ENCODE measurements around the gene PDE3A. TPM values are rescaled to one million over a fixed set of nuclear protein-coding genes. Genes with fewer than 3 reads are reported as not detected.
"Not testable (repeated sequence)": the region's sequence is repeated elsewhere in the genome, so short reads cannot be mapped to it uniquely, and the experiment has no call there.

Gene PDE3A
- total RNA-seq (2014; rRNA removed; shearing (Covaris generic)) (not detected in 2 replicates), total RNA-seq (2022) (not detected in 2 replicates), Bru-seq, nascent RNA (percentile 4 among the genes with signal in this experiment), BruChase-seq, experiment 1, labeled RNA remaining after a 6-hour chase (percentile 9 among the genes with signal in this experiment), BruChase-seq, experiment 2, labeled RNA remaining after a 2-hour chase (percentile 14 among the genes with signal in this experiment)
- long read RNA-seq: 0 reads

DNA sequence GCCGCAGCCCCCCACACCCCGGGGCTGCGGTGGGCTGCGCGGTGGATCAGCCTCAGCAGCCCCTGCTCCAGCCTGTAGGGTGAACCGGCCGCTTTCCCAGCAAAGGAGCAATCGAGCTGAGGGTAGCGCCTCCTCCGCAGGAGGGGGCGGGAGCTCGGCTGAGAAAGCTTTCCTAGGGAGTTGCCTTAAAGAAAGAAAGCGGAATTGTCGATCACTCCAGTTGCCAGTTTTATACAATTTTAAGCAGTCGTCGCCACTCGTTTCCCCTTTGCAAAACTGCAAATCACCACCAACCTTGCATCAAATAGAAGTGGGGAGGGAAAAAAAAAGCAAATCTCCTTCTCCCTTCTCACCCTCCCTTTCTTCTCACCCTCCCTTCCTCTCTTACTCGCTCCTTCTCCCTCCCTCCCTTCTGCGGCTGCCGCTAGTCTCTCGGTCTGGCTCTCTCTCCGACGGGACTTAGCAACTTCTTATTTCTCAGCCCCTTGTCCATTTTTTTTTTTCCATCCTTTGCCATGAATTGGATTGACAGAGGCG, at the start of gene PDE3A:
Gene PDE3A (plus strand): TSS at position 424 of the 537 bp plus-strand sequence. CDS start 748 bp downstream, outside the sequence.
- Histone ChIP-seq H4K20me1 (ENCODE audit: insufficient read depth, low read length) (no peaks in the 10 kb centered on the region), H3K27ac (ENCODE audit: low read depth, low read length, poor library complexity, severe bottlenecking) (no peak within 1 kb of the TSS), H3K79me2 (ENCODE audit: insufficient read depth, low read depth, low read length) (no peaks in the 10 kb centered on the region), H3K4me2 (ENCODE audit: low read length) (no peak within 1 kb of the TSS), H2AFZ (ENCODE audit: low read length) (no peak within 1 kb of the TSS), H3K9me2 (ENCODE audit: insufficient read depth, low read length) (no peaks in the 10 kb centered on the region), H3K4me1 (ENCODE audit: insufficient read depth, low read length, poor library complexity, severe bottlenecking) (no peaks in the 10 kb centered on the region), H3K36me3 (ENCODE audit: insufficient read depth, low read length) (no peaks in the 10 kb centered on the region), H3K9me3 (ENCODE audit: low read length) (no peaks in the 10 kb centered on the region), H3K4me3 (ENCODE audit: low read depth, low read length, poor library complexity, severe bottlenecking) (no peak within 1 kb of the TSS)
- BruUV-seq (replicated peaks): no TSS peak
- TF ChIP-seq EZH2phosphoT487 (IDR thresholded peaks at IDR 0.05; ENCODE audit: borderline replicate concordance, low read depth, low read length): no peak
- TF ChIP-seq, protein P1, sequence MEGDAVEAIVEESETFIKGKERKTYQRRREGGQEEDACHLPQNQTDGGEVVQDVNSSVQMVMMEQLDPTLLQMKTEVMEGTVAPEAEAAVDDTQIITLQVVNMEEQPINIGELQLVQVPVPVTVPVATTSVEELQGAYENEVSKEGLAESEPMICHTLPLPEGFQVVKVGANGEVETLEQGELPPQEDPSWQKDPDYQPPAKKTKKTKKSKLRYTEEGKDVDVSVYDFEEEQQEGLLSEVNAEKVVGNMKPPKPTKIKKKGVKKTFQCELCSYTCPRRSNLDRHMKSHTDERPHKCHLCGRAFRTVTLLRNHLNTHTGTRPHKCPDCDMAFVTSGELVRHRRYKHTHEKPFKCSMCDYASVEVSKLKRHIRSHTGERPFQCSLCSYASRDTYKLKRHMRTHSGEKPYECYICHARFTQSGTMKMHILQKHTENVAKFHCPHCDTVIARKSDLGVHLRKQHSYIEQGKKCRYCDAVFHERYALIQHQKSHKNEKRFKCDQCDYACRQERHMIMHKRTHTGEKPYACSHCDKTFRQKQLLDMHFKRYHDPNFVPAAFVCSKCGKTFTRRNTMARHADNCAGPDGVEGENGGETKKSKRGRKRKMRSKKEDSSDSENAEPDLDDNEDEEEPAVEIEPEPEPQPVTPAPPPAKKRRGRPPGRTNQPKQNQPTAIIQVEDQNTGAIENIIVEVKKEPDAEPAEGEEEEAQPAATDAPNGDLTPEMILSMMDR (conservative IDR thresholded peaks at IDR 0.05; ENCODE audit: low read length): no peak
- no peak for DNase-seq (ENCODE audit: low spot score)
- intact Hi-C loops (cut with micrococcal nuclease; ENCODE audit: unreplicated experiment): no loop called here
- CTCF ChIA-PET (ENCODE audit: unreplicated experiment): no interaction called here
- POLR2A ChIA-PET: no interaction called here

DNA sequence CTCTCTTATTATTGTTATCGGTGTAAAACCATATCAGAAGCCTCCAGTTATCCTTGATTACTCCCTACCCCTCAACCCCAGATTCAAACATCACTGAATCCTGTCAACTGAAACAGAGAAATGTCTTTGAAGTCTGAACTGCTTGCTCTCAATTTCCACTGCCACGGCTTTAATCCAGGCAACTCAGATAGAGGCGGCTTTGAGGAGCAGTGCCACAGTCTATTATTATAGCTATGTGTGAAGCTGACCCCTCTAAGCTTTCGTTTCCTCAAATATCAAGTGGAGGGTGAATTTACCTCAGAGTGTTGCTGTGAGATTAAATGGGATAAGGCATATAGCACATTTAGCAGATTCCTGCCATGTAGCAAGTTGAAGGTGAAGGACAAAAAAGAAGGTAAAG, 49.0 kb upstream of the PDE3A start:
- DNase-seq (ENCODE audit: low spot score): no peak
- Histone ChIP-seq H3K9me2 (ENCODE audit: insufficient read depth, low read length) (no peaks in the 10 kb centered on the region), H3K79me2 (ENCODE audit: insufficient read depth, low read depth, low read length) (no peaks in the 10 kb centered on the region), H3K27ac (ENCODE audit: low read depth, low read length, poor library complexity, severe bottlenecking) (no peak overlapping the region), H4K20me1 (ENCODE audit: insufficient read depth, low read length) (no peaks in the 10 kb centered on the region), H3K4me1 (ENCODE audit: insufficient read depth, low read length, poor library complexity, severe bottlenecking) (no peaks in the 10 kb centered on the region), H3K36me3 (ENCODE audit: insufficient read depth, low read length) (no peaks in the 10 kb centered on the region), H3K4me2 (ENCODE audit: low read length) (no peak overlapping the region), H3K9me3 (ENCODE audit: low read length) (no peaks in the 10 kb centered on the region), H3K4me3 (ENCODE audit: low read depth, low read length, poor library complexity, severe bottlenecking) (no peak overlapping the region), H2AFZ (ENCODE audit: low read length) (no peak overlapping the region)
- intact Hi-C loops (cut with micrococcal nuclease; ENCODE audit: unreplicated experiment): no loop called here
- TF ChIP-seq, protein P1 (conservative IDR thresholded peaks at IDR 0.05; ENCODE audit: low read length): no peak
- TF ChIP-seq EZH2phosphoT487 (IDR thresholded peaks at IDR 0.05; ENCODE audit: borderline replicate concordance, low read depth, low read length): no peak
- ChIA-PET POLR2A (no interaction called here), CTCF (ENCODE audit: unreplicated experiment) (no interaction called here)
- BruUV-seq (replicated peaks): no TSS peak

DNA sequence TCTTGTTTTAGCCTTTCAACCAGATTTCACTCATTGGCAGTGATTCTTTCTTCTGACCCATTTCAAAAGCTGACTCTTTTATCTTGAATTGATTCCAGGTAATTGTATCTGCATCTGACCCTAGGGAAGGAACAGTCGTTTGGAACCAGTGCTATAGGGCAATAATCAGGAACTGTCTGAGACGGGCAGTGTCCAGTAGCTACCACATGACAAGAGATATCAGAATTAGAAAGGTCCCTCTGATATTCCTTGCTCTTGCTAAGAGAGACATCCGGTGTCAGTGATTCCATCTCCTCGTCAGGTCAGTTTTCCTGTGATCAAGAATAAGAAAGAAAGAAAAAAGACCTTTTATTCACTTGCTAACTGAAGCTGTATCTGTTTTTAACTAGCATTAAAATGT, 47.8 kb upstream of the PDE3A start:
- intact Hi-C loops (cut with micrococcal nuclease; ENCODE audit: unreplicated experiment): no loop called here
- no peak for TF ChIP-seq EZH2phosphoT487 (IDR thresholded peaks at IDR 0.05; ENCODE audit: borderline replicate concordance, low read depth, low read length)
- TF ChIP-seq, protein P1 (conservative IDR thresholded peaks at IDR 0.05; ENCODE audit: low read length): no peak
- Histone ChIP-seq H3K9me2 (ENCODE audit: insufficient read depth, low read length) (no peaks in the 10 kb centered on the region), H4K20me1 (ENCODE audit: insufficient read depth, low read length) (no peaks in the 10 kb centered on the region), H3K4me2 (ENCODE audit: low read length) (no peak overlapping the region), H3K4me3 (ENCODE audit: low read depth, low read length, poor library complexity, severe bottlenecking) (no peak overlapping the region), H3K4me1 (ENCODE audit: insufficient read depth, low read length, poor library complexity, severe bottlenecking) (no peaks in the 10 kb centered on the region), H3K27ac (ENCODE audit: low read depth, low read length, poor library complexity, severe bottlenecking) (no peak overlapping the region), H3K36me3 (ENCODE audit: insufficient read depth, low read length) (no peaks in the 10 kb centered on the region), H3K9me3 (ENCODE audit: low read length) (no peaks in the 10 kb centered on the region), H3K79me2 (ENCODE audit: insufficient read depth, low read depth, low read length) (no peaks in the 10 kb centered on the region), H2AFZ (ENCODE audit: low read length) (no peak overlapping the region)
- ChIA-PET POLR2A (interaction anchor here (0.6 to 0.7 kb wide), 3 partner anchors 42 to 1800 kb away, joined by 3 read pairs; no protein-coding TSS in a partner anchor), CTCF (ENCODE audit: unreplicated experiment) (no interaction called here)
- BruUV-seq (replicated peaks): no TSS peak
- DNase-seq (ENCODE audit: low spot score): no peak

DNA sequence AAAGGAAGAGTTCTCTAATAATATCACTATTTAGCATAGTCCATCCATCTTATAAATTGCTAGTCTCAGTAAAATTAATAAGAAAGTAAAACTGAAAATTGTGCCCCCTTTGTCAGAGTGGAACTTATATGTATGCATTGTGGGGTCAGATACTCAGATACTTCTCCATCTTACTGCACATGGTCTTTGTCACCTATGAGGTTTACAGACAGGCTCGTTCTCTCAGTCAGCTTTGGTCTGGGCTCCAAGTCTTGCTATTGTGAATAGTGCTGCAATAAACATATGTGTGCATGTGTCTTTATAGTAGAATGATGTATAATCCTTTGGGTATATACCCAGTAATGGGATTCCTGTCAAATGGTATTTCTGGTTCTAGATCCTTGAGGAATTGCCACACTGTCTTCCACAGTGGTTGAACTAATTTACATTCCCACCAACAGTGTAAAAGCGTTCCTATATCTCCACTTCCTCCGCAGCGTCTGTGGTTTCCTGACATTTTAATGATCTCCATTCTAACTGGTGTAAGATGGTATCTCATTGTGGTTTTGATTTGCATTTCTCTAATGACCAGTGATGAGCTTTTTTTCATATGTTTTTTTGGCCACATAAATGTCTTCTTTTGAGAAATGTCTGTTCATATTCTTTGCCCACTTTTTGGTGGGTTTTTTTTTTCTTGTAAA, 37.4 kb upstream of the PDE3A start:
- H3K4me2 ChIP-seq (ENCODE audit: low read length); CTCF ChIA-PET (ENCODE audit: unreplicated experiment); H3K9me3 ChIP-seq (ENCODE audit: low read length); POLR2A ChIA-PET; H3K36me3 ChIP-seq (ENCODE audit: insufficient read depth, low read length); H2AFZ ChIP-seq (ENCODE audit: low read length); H3K4me3 ChIP-seq (ENCODE audit: low read depth, low read length, poor library complexity, severe bottlenecking); DNase-seq (ENCODE audit: low spot score); H3K27ac ChIP-seq (ENCODE audit: low read depth, low read length, poor library complexity, severe bottlenecking); H3K4me1 ChIP-seq (ENCODE audit: insufficient read depth, low read length, poor library complexity, severe bottlenecking); H4K20me1 ChIP-seq (ENCODE audit: insufficient read depth, low read length); BruUV-seq (replicated peaks); H3K79me2 ChIP-seq (ENCODE audit: insufficient read depth, low read depth, low read length); H3K9me2 ChIP-seq (ENCODE audit: insufficient read depth, low read length); intact Hi-C loops (cut with micrococcal nuclease; ENCODE audit: unreplicated experiment): not testable (repeated sequence)
